Measurements from ENCODE around the gene LIN9.
"Not testable (repeated sequence)": the region's sequence is repeated elsewhere in the genome, so short reads cannot be mapped to it uniquely, and the experiment has no call there.

Gene LIN9

DNA sequence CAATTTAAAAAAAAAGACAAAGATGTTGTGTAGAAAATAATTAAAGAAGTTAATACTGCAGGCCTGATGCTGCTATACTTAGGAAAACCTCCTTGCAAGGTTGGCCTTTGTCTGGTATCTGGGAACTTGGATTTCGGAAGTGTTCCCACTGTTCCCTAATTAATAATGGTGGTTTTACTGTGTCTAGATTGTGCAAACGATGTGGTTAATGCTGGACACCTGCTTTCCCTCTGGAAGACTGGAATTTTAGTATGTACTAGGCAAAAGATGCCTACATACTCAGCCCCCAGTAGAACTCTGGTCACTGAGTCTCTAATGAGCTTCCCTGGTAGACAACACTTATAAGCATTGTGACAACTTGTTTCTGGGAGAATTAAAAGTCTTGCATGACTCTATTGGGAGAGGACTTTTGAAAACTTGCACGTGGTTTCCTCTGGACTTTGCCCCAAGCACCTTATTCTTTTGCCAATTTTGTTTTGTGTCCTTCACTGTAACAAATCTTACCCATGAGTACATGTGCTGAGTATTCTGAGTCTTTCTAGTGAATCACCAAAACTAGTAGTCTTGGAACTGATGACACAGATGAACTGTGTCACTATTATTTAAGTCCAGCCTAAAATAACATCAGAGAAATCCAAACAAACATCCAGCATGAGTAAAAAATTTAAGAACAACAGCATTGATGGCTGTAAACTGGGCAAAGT, 40.4 kb downstream of the LIN9 start:
- Histone ChIP-seq H3K36me3 (ENCODE audit: insufficient read depth, low read depth, low read length) (peaks cover 37% of the 10 kb centered on the region), H3K27ac (ENCODE audit: low read length) (no peak overlapping the region), H3K4me1 (ENCODE audit: insufficient read depth, low read length) (no peaks in the 10 kb centered on the region), H3K9ac (ENCODE audit: low read depth, low read length) (no peak overlapping the region), H3K27me3 (ENCODE audit: insufficient read depth, low read length) (no peaks in the 10 kb centered on the region), H3K4me3 (ENCODE audit: low read length) (no peak overlapping the region), H3K9me3 (ENCODE audit: insufficient read depth, low read depth, low read length) (no peaks in the 10 kb centered on the region)

DNA sequence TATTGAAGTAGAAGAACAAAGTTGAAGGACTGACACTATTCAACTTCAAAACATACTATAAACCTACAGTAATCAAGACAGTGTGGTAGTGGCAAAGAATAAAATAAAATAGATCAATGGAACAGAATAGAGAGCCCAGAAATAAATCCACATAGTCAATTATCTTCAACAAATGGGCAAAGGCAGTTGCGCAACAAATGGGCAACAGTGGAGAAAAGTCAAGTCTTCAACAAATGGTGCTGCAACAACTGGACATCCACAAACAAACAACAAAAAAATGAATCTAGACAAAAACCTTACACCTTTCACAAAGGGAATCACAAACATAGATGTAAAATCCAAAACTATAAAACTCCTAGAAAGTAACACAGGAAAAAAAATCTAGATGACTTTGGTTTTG, 47.1 kb downstream of the LIN9 start:
- Histone ChIP-seq H3K4me1 (ENCODE audit: insufficient read depth, low read length) (no peaks in the 10 kb centered on the region), H3K27ac (ENCODE audit: low read length) (no peak overlapping the region), H3K36me3 (ENCODE audit: insufficient read depth, low read depth, low read length) (peaks cover 67% of the 10 kb centered on the region), H3K4me3 (ENCODE audit: low read length) (no peak overlapping the region), H3K9me3 (ENCODE audit: insufficient read depth, low read depth, low read length) (peaks cover 7% of the 10 kb centered on the region; the same call in 1 of the 2 replicates), H3K9ac (ENCODE audit: low read depth, low read length) (no peak overlapping the region), H3K27me3 (ENCODE audit: insufficient read depth, low read length) (no peaks in the 10 kb centered on the region)

DNA sequence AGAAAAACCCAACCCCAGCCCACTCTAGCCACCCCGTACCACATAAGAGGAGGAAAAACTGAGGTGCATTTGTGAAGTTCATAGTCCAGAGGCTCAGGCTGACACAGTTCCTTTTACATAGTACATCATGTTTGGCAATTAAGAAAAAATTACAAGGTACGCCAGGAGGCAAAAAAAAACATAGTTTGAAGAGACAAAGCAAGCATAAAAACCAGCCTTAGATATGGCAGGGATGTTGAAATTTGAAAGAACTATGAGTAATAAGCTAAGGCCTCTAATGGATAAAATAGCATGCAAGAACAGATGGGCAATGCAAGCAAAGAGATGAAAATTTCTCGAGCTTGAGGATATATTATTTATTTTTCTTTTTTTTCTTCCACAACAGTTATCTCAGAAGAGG, 53.6 kb downstream of the LIN9 start:
- H3K9me3 ChIP-seq (ENCODE audit: insufficient read depth, low read depth, low read length), result no peaks in the 10 kb centered on the region
- H3K27ac ChIP-seq (ENCODE audit: low read length), result no peak overlapping the region
- H3K27me3 ChIP-seq (ENCODE audit: insufficient read depth, low read length), result no peaks in the 10 kb centered on the region
- peaks cover 32% of the 10 kb centered on the region for H3K36me3 ChIP-seq (ENCODE audit: insufficient read depth, low read depth, low read length)
- H3K4me3 ChIP-seq (ENCODE audit: low read length), result no peak overlapping the region
- no peak overlapping the region for H3K9ac ChIP-seq (ENCODE audit: low read depth, low read length)
- H3K4me1 ChIP-seq (ENCODE audit: insufficient read depth, low read length), result no peaks in the 10 kb centered on the region

DNA sequence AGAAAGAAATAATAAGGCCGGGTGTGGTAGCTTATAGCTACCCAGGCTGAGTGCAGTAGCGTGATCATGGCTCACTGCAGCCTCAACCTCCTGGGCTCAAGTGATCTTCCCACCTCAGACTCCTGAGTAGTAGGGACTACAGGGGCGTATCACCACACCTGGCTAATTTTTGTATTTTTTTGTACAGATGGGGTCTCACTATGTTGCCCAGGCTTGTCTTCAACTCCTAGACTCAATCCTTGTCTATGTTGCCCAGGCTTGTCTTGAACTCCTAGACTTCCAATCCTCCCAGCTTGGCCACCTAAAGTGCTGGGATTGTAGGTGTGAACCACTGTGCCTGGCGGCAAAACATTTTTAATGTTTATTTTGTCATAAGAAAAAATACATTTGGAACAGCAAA, 55.0 kb downstream of the LIN9 start:
- no peak overlapping the region for H3K9ac ChIP-seq (ENCODE audit: low read depth, low read length)
- no peak overlapping the region for H3K27ac ChIP-seq (ENCODE audit: low read length)
- H3K4me1 ChIP-seq (ENCODE audit: insufficient read depth, low read length), result no peaks in the 10 kb centered on the region
- H3K36me3 ChIP-seq (ENCODE audit: insufficient read depth, low read depth, low read length), result peaks cover 34% of the 10 kb centered on the region
- H3K4me3 ChIP-seq (ENCODE audit: low read length), result no peak overlapping the region
- no peaks in the 10 kb centered on the region for H3K27me3 ChIP-seq (ENCODE audit: insufficient read depth, low read length)
- no peaks in the 10 kb centered on the region for H3K9me3 ChIP-seq (ENCODE audit: insufficient read depth, low read depth, low read length)

DNA sequence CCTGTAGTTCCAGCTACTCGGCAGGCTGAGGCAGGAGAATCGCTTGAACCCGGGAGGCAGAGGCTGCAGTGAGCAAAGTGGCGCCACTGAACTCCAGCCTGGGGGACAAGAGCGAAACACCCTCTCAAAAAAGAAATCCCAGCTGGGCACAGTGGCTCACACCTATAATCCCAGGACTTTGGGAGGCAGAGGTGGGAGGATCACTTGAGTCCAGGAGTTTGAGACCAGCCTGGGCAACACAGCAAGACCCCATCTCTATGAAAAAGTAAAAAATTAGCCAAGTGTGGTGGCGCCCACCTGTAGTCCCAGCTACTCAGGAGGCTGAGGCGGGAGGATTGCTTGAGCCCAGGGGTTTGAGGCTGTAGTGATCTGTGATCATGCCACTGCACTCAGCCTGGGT, 56.1 kb downstream of the LIN9 start:
- not testable (repeated sequence) for H3K9me3 ChIP-seq (ENCODE audit: insufficient read depth, low read depth, low read length); H3K27ac ChIP-seq (ENCODE audit: low read length); H3K9ac ChIP-seq (ENCODE audit: low read depth, low read length); H3K4me1 ChIP-seq (ENCODE audit: insufficient read depth, low read length); H3K27me3 ChIP-seq (ENCODE audit: insufficient read depth, low read length); H3K4me3 ChIP-seq (ENCODE audit: low read length)
- H3K36me3 ChIP-seq (ENCODE audit: insufficient read depth, low read depth, low read length), result peaks cover 37% of the 10 kb centered on the region

DNA sequence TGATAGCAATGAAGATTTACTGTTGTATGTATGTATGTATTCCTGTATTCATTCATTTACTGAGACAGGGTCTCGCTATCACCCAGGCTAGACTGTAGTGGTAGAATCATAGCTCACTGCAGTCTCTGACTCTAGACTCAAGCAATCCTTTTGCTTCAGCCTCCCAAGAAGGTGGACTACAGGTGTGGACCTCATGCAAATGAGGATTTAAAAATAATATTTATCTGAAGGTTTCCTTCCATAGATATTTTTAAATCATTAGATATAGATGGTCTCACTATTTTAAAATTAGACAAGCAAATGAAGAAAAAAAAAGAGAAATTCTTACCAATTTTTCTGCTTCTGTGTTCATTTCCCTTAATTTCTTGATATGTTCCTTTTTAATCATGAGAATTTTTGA, 58.5 kb downstream of the LIN9 start:
- H3K9ac ChIP-seq (ENCODE audit: low read depth, low read length), result no peak overlapping the region
- no peaks in the 10 kb centered on the region for H3K27me3 ChIP-seq (ENCODE audit: insufficient read depth, low read length)
- no peak overlapping the region for H3K27ac ChIP-seq (ENCODE audit: low read length)
- peaks cover 42% of the 10 kb centered on the region for H3K36me3 ChIP-seq (ENCODE audit: insufficient read depth, low read depth, low read length)
- H3K9me3 ChIP-seq (ENCODE audit: insufficient read depth, low read depth, low read length), result no peaks in the 10 kb centered on the region
- no peak overlapping the region for H3K4me3 ChIP-seq (ENCODE audit: low read length)
- H3K4me1 ChIP-seq (ENCODE audit: insufficient read depth, low read length), result no peaks in the 10 kb centered on the region

DNA sequence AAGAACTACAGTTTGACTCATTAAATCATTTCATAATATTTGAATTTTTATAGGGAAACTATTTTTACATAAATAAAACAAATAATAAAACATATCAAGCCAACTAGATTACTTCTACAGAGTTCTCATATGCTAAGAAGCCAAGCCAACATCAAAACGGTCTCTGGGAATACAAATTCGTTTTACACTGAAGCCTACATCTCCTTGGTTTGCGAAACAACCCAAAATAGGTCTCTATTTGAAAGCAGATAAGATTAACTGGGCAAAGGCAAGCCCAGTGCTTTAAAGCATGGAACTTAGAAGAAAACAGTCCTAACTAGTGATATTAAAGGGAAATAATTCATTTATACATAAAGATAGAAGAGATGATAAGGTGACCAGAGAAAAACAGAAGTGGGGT, 60.2 kb downstream of the LIN9 start:
- no peaks in the 10 kb centered on the region for H3K9me3 ChIP-seq (ENCODE audit: insufficient read depth, low read depth, low read length)
- H3K4me1 ChIP-seq (ENCODE audit: insufficient read depth, low read length), result no peaks in the 10 kb centered on the region
- no peak overlapping the region for H3K27ac ChIP-seq (ENCODE audit: low read length)
- peaks cover 51% of the 10 kb centered on the region for H3K36me3 ChIP-seq (ENCODE audit: insufficient read depth, low read depth, low read length)
- no peak overlapping the region for H3K9ac ChIP-seq (ENCODE audit: low read depth, low read length)
- no peaks in the 10 kb centered on the region for H3K27me3 ChIP-seq (ENCODE audit: insufficient read depth, low read length)
- no peak overlapping the region for H3K4me3 ChIP-seq (ENCODE audit: low read length)

DNA sequence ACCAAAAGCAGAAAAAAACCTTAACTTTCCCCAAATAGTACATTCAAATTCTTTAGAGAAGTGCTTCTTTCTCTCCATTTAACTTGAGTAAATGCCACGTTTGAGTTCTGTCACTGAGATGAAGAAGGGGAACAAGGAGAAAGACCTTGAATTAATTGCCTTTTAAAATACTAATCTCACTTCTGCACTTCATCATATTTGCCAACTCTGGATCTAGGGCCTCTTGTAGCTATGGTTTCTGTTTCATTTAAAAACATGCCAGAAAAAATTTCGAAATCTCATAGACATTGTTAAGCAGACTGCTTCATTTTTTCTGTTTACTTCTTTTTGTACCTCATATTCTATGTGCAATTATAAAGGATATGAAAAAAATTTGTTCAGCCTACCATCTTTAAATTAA, 60.9 kb downstream of the LIN9 start:
- Histone ChIP-seq H3K9ac (ENCODE audit: low read depth, low read length) (no peak overlapping the region), H3K9me3 (ENCODE audit: insufficient read depth, low read depth, low read length) (no peaks in the 10 kb centered on the region), H3K36me3 (ENCODE audit: insufficient read depth, low read depth, low read length) (peaks cover 49% of the 10 kb centered on the region), H3K4me3 (ENCODE audit: low read length) (no peak overlapping the region), H3K4me1 (ENCODE audit: insufficient read depth, low read length) (no peaks in the 10 kb centered on the region), H3K27ac (ENCODE audit: low read length) (no peak overlapping the region), H3K27me3 (ENCODE audit: insufficient read depth, low read length) (no peaks in the 10 kb centered on the region)

DNA sequence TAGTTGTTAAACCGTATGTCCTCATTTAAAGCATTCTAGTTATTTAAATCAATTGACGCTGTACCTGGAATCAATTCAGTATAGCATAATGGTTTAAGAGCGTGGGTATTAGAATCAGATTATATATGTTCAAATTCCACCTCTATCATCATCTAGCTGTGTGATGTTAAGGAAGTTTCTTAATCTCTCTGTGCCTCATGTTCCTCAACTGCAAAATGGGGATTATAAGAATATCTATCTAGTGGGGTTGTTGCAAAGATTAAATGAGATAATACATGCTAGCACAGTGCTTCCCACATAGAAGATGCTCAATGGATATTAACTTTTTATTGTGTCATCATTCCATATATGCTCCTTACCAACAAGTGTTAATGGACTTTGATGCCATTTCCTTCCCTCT, 69.5 kb downstream of the LIN9 start:
- Histone ChIP-seq H3K9ac (ENCODE audit: low read depth, low read length) (no peak overlapping the region), H3K27ac (ENCODE audit: low read length) (no peak overlapping the region), H3K27me3 (ENCODE audit: insufficient read depth, low read length) (no peaks in the 10 kb centered on the region), H3K4me1 (ENCODE audit: insufficient read depth, low read length) (no peaks in the 10 kb centered on the region), H3K4me3 (ENCODE audit: low read length) (no peak overlapping the region), H3K36me3 (ENCODE audit: insufficient read depth, low read depth, low read length) (peaks cover 32% of the 10 kb centered on the region), H3K9me3 (ENCODE audit: insufficient read depth, low read depth, low read length) (no peaks in the 10 kb centered on the region)

DNA sequence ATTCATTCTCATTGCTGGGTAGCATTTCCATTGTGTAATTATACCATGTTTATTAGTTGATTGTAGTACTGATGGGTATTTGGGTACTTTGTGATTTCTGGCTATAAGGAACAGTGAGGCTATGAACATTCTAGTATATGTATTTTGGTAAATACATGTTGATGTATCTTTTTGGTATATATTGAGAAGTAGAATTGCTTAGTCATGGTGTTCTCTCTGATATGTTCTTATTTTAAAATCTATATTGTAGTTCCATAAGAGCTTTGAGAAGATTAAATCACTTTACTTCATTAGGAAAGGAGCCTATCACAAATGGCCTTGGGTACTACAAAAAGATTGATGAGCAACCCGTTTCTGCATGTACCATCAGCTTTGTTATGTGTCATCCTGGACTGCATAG, 72.1 kb downstream of the LIN9 start:
- Histone ChIP-seq H3K36me3 (ENCODE audit: insufficient read depth, low read depth, low read length) (peaks cover 54% of the 10 kb centered on the region), H3K9ac (ENCODE audit: low read depth, low read length) (no peak overlapping the region), H3K9me3 (ENCODE audit: insufficient read depth, low read depth, low read length) (no peaks in the 10 kb centered on the region), H3K27me3 (ENCODE audit: insufficient read depth, low read length) (no peaks in the 10 kb centered on the region), H3K27ac (ENCODE audit: low read length) (no peak overlapping the region), H3K4me1 (ENCODE audit: insufficient read depth, low read length) (no peaks in the 10 kb centered on the region), H3K4me3 (ENCODE audit: low read length) (no peak overlapping the region)

DNA sequence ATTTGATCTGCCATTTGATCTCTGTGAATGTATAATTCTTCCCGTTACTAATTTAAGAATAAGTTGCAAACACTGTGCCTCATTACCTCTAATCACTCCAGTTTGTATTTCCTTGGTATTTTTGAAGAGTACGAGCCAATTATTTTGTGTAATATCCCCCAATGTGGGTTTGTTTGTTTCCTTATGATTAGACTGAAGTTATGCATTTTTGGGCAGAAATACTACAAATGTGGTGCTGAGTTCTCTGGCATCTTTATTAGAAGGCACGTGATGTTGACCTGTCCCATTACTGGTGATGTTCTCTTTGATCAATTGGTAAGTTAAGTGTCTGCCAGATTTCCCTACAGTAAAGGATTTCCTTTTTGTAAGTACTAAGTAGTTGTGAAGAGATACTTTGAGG, 75.2 kb downstream of the LIN9 start:
- H3K4me3 ChIP-seq (ENCODE audit: low read length), result no peak overlapping the region
- no peak overlapping the region for H3K27ac ChIP-seq (ENCODE audit: low read length)
- no peak overlapping the region for H3K9ac ChIP-seq (ENCODE audit: low read depth, low read length)
- no peaks in the 10 kb centered on the region for H3K27me3 ChIP-seq (ENCODE audit: insufficient read depth, low read length)
- H3K4me1 ChIP-seq (ENCODE audit: insufficient read depth, low read length), result no peaks in the 10 kb centered on the region
- H3K9me3 ChIP-seq (ENCODE audit: insufficient read depth, low read depth, low read length), result no peaks in the 10 kb centered on the region
- H3K36me3 ChIP-seq (ENCODE audit: insufficient read depth, low read depth, low read length), result peaks cover 56% of the 10 kb centered on the region

DNA sequence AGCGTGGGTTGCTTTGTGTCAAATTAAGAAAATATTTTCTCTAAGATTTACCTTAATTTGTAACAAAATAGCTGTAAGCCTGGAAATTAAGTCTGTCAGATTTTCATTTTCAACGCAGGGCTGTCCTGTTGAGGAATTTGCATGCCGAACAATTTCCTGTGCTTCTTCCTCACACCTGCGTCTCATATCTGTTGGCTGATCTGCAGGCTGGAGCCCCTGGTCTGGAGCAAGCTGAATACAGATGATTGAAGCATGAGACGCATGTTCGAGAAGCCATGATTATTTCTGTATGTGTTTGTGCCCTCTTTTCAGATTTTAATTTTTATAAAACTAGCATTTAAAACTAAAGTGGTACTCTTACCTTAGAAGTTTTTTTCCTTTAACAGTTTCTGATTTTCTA, 75.7 kb downstream of the LIN9 start:
- Histone ChIP-seq H3K27me3 (ENCODE audit: insufficient read depth, low read length) (no peaks in the 10 kb centered on the region), H3K27ac (ENCODE audit: low read length) (no peak overlapping the region), H3K36me3 (ENCODE audit: insufficient read depth, low read depth, low read length) (peaks cover 50% of the 10 kb centered on the region), H3K9me3 (ENCODE audit: insufficient read depth, low read depth, low read length) (no peaks in the 10 kb centered on the region), H3K9ac (ENCODE audit: low read depth, low read length) (no peak overlapping the region), H3K4me1 (ENCODE audit: insufficient read depth, low read length) (no peaks in the 10 kb centered on the region), H3K4me3 (ENCODE audit: low read length) (no peak overlapping the region)

Data from iPS-20b (cell line).